ENCODE data around the gene NSD1. TPM values are rescaled to one million over a fixed set of nuclear protein-coding genes. Genes with fewer than 3 reads are reported as not detected.

Gene NSD1
- total and polyA plus RNA-seq, 2 donors (not counting 1 experiment from before 2014, with no cell fraction given), result 19.3 to 52.8 TPM

GRCh38 chr5:177097016-177097985 lies 36.3 kb upstream of the NSD1 start:
- TF ChIP-seq EZH2 (IDR thresholded peaks at IDR 0.05; ENCODE audit: low read length, missing control alignments), result no peak
- TF ChIP-seq, protein P1, sequence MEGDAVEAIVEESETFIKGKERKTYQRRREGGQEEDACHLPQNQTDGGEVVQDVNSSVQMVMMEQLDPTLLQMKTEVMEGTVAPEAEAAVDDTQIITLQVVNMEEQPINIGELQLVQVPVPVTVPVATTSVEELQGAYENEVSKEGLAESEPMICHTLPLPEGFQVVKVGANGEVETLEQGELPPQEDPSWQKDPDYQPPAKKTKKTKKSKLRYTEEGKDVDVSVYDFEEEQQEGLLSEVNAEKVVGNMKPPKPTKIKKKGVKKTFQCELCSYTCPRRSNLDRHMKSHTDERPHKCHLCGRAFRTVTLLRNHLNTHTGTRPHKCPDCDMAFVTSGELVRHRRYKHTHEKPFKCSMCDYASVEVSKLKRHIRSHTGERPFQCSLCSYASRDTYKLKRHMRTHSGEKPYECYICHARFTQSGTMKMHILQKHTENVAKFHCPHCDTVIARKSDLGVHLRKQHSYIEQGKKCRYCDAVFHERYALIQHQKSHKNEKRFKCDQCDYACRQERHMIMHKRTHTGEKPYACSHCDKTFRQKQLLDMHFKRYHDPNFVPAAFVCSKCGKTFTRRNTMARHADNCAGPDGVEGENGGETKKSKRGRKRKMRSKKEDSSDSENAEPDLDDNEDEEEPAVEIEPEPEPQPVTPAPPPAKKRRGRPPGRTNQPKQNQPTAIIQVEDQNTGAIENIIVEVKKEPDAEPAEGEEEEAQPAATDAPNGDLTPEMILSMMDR (conservative IDR thresholded peaks at IDR 0.05 in 1 of 2, IDR thresholded peaks at IDR 0.05 in 1 of 2; ENCODE audit: low read depth in 1 of 2, low read length in 2 of 2), result no peak
- H3K4me1 ChIP-seq (ENCODE audit: control insufficient read depth, extremely low read depth, insufficient read depth, low read length), result peaks cover 23% of the 10 kb centered on the region
- no peaks in the 10 kb centered on the region for H3K79me2 ChIP-seq (ENCODE audit: control insufficient read depth, insufficient read depth, low read length)
- no peaks in the 10 kb centered on the region for H3K9me3 ChIP-seq (ENCODE audit: control insufficient read depth, insufficient read depth, low read depth, low read length)
- no peak overlapping the region for H3K9ac ChIP-seq (ENCODE audit: insufficient read depth, low read length)
- peaks cover 7% of the 10 kb centered on the region for H3K36me3 ChIP-seq (ENCODE audit: control insufficient read depth, insufficient read depth, low read length)
- no peak overlapping the region for H2AFZ ChIP-seq (ENCODE audit: low read length)
- H3K27ac ChIP-seq (ENCODE audit: insufficient read depth, low read length), result no peak overlapping the region
- H4K20me1 ChIP-seq (ENCODE audit: control insufficient read depth, extremely low read depth, insufficient read depth, low read length), result no peaks in the 10 kb centered on the region
- no peaks in the 10 kb centered on the region for H3K27me3 ChIP-seq (ENCODE audit: control insufficient read depth, insufficient read depth, low read length)
- no peak overlapping the region for H3K4me2 ChIP-seq (ENCODE audit: extremely low read depth, insufficient read depth, low read length)
- no peak overlapping the region for H3K4me3 ChIP-seq (replicated peaks in 1 of 4; ENCODE audit: control extremely low read depth in 1 of 4, insufficient read depth in 1 of 4, low read depth in 3 of 4, low read length in 4 of 4)
- no peak for DNase-seq (ENCODE audit: low read depth in 2 of 2)

- Histone ChIP-seq H3K4me2 (ENCODE audit: extremely low read depth, insufficient read depth, low read length) (no peak overlapping the region), H3K4me1 (ENCODE audit: control insufficient read depth, extremely low read depth, insufficient read depth, low read length) (peaks cover 23% of the 10 kb centered on the region), H3K4me3 (replicated peaks in 1 of 4; ENCODE audit: control extremely low read depth in 1 of 4, insufficient read depth in 1 of 4, low read depth in 3 of 4, low read length in 4 of 4) (no peak overlapping the region), H3K36me3 (ENCODE audit: control insufficient read depth, insufficient read depth, low read length) (peaks cover 7% of the 10 kb centered on the region), H2AFZ (ENCODE audit: low read length) (no peak overlapping the region), H3K9ac (ENCODE audit: insufficient read depth, low read length) (no peak overlapping the region), H4K20me1 (ENCODE audit: control insufficient read depth, extremely low read depth, insufficient read depth, low read length) (no peaks in the 10 kb centered on the region), H3K27me3 (ENCODE audit: control insufficient read depth, insufficient read depth, low read length) (no peaks in the 10 kb centered on the region), H3K27ac (ENCODE audit: insufficient read depth, low read length) (peak overlapping the region; percentile 74), H3K9me3 (ENCODE audit: control insufficient read depth, insufficient read depth, low read depth, low read length) (no peaks in the 10 kb centered on the region), H3K79me2 (ENCODE audit: control insufficient read depth, insufficient read depth, low read length) (no peaks in the 10 kb centered on the region)
- TF ChIP-seq, protein P1 (conservative IDR thresholded peaks at IDR 0.05 in 1 of 2, IDR thresholded peaks at IDR 0.05 in 1 of 2; ENCODE audit: low read depth in 1 of 2, low read length in 2 of 2), result no peak
- no peak for TF ChIP-seq EZH2 (IDR thresholded peaks at IDR 0.05; ENCODE audit: low read length, missing control alignments)
- no peak for DNase-seq (ENCODE audit: low read depth in 2 of 2)
Observed at GRCh38 chr5:177098120-177098469, 35.5 kb upstream of the NSD1 start.

DNA sequence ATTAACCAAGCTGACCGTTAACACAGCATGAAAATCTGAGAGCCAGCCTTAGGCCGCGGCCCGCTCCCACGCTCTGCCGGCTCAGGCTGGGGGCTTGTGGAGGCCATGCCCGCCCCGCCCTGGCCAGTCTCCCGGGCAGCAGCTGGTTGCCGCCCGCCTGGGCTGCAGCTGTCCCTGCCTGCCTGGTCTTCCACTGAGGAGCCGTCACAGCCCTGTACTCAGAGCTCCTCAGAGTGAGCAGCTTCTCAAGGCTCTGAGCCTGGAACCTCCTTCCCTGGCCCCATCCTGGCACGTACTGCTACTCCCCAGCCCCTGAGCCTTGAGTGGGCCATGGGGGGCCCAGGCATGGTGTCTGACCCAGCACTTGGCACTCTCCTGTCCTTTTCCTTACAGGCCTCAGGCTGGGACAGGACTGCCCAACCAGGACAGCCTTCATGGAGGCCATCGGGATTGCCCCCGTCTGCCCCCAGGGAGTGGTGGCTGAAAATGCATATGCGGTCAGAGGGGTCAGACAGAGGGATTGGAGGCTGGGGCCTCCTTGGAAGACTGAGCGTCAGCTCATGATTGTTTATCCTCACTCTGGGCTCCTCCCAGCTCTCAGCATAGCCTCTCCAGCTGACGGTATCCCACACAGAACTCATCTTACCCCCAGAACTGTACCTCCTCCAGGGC lies 35.0 kb upstream of the NSD1 start:
- H3K36me3 ChIP-seq (ENCODE audit: control insufficient read depth, insufficient read depth, low read length), result peaks cover 7% of the 10 kb centered on the region
- peak overlapping the region in 1 of 4 experiments; percentile 16 for H3K4me3 ChIP-seq (replicated peaks in 1 of 4; ENCODE audit: control extremely low read depth in 1 of 4, insufficient read depth in 1 of 4, low read depth in 3 of 4, low read length in 4 of 4)
- H3K4me2 ChIP-seq (ENCODE audit: extremely low read depth, insufficient read depth, low read length), result peak overlapping the region; percentile 32
- H3K4me1 ChIP-seq (ENCODE audit: control insufficient read depth, extremely low read depth, insufficient read depth, low read length), result peaks cover 23% of the 10 kb centered on the region
- H3K27ac ChIP-seq (ENCODE audit: insufficient read depth, low read length), result peak overlapping the region; percentile 74
- TF ChIP-seq, protein P1 (conservative IDR thresholded peaks at IDR 0.05 in 1 of 2, IDR thresholded peaks at IDR 0.05 in 1 of 2; ENCODE audit: low read depth in 1 of 2, low read length in 2 of 2), result no peak
- no peak for TF ChIP-seq EZH2 (IDR thresholded peaks at IDR 0.05; ENCODE audit: low read length, missing control alignments)
- peaks cover 1% of the 10 kb centered on the region for H3K27me3 ChIP-seq (ENCODE audit: control insufficient read depth, insufficient read depth, low read length)
- H3K79me2 ChIP-seq (ENCODE audit: control insufficient read depth, insufficient read depth, low read length), result no peaks in the 10 kb centered on the region
- H3K9ac ChIP-seq (ENCODE audit: insufficient read depth, low read length), result peak overlapping the region; percentile 52
- no peaks in the 10 kb centered on the region for H4K20me1 ChIP-seq (ENCODE audit: control insufficient read depth, extremely low read depth, insufficient read depth, low read length)
- peak in 1 of 2 donors; percentile 93 for DNase-seq (ENCODE audit: low read depth in 2 of 2)
- H2AFZ ChIP-seq (ENCODE audit: low read length), result peak overlapping the region; percentile 30
- no peaks in the 10 kb centered on the region for H3K9me3 ChIP-seq (ENCODE audit: control insufficient read depth, insufficient read depth, low read depth, low read length)

All from fibroblast of lung (primary cell).